Measurements from ENCODE around the gene ZNF692. TPM values are rescaled to one million over a fixed set of nuclear protein-coding genes. Genes with fewer than 3 reads are reported as not detected.
A peak's percentile ranks its signal among the peaks of the same experiment; 100 is the strongest.

ZNF692 gene
- total and polyA plus RNA-seq, 2 of the 13 experiments (the other 11 are each of a cell fraction or from before 2014, with no cell fraction given), result 27.3 to 45.8 TPM

GRCh38 chr1:248873409-248873992, 14.6 kb upstream of the ZNF692 start (continued):
- TF ChIP-seq ZNF691 (CRISPR knock-in tag; IDR thresholded peaks at IDR 0.05; ENCODE audit: borderline replicate concordance, low read depth) (no peak), SP5 (CRISPR knock-in tag; IDR thresholded peaks at IDR 0.05; ENCODE audit: borderline replicate concordance, low read depth) (0 out of 2 replicates have a peak, but pooled peaks have one; percentile 12), SALL2 (CRISPR knock-in tag; IDR thresholded peaks at IDR 0.05) (0 out of 2 replicates have a peak, but pooled peaks have one; percentile 48), CSRNP1 (CRISPR knock-in tag; IDR thresholded peaks at IDR 0.05) (peak; percentile 83), ZNF776 (CRISPR knock-in tag; IDR thresholded peaks at IDR 0.05) (peak; percentile 73), SMARCC2 (IDR thresholded peaks at IDR 0.05) (no peak), E2F1 (CRISPR knock-in tag; IDR thresholded peaks at IDR 0.05) (no peak), CAMTA2 (CRISPR knock-in tag; IDR thresholded peaks at IDR 0.05; ENCODE audit: borderline replicate concordance) (peak; percentile 85; the same call in 1 of the 2 replicates), TRIM24 (CRISPR knock-in tag; IDR thresholded peaks at IDR 0.05) (no peak), ATF3 (CRISPR knock-in tag; IDR thresholded peaks at IDR 0.05) (peak; percentile 45), FOXC1 (CRISPR knock-in tag; IDR thresholded peaks at IDR 0.05; ENCODE audit: borderline replicate concordance) (peak; percentile 43; the same call in 1 of the 2 replicates), EZH2 (conservative IDR thresholded peaks at IDR 0.05; ENCODE audit: low read depth, low read length) (no peak), ZBTB46 (CRISPR knock-in tag; IDR thresholded peaks at IDR 0.05; ENCODE audit: borderline replicate concordance) (no peak), KLF6 (CRISPR knock-in tag; IDR thresholded peaks at IDR 0.05) (0 out of 2 replicates have a peak, but pooled peaks have one; percentile 38), ZNF317 (CRISPR knock-in tag; IDR thresholded peaks at IDR 0.05) (peak; percentile 88), ARNT2 (CRISPR knock-in tag; IDR thresholded peaks at IDR 0.05; ENCODE audit: low read depth) (peak; percentile 68; the same call in 1 of the 2 replicates), ZNF20 (CRISPR knock-in tag; IDR thresholded peaks at IDR 0.05) (peak; percentile 93), PAX8 (CRISPR knock-in tag; IDR thresholded peaks at IDR 0.05; ENCODE audit: borderline replicate concordance) (no peak; the same call in 1 of the 2 replicates), SP2 (CRISPR knock-in tag; IDR thresholded peaks at IDR 0.05) (peak; percentile 56), NKX3-1 (CRISPR knock-in tag; IDR thresholded peaks at IDR 0.05) (peak; percentile 74), ZNF24 (IDR thresholded peaks at IDR 0.05) (peak; percentile 97), SMC3 (IDR thresholded peaks at IDR 0.05; ENCODE audit: low read length) (no peak), BRCA1 (CRISPR knock-in tag; IDR thresholded peaks at IDR 0.05) (no peak)

Measured in HepG2 (cell line).